ENCODE results near the gene SGPL1.

GRCh38 chr10:70797840-70798239, 17.9 kb upstream of the SGPL1 start:
- TF ChIP-seq CTCF (IDR thresholded peaks at IDR 0.05) (no peak), POLR2A (IDR thresholded peaks at IDR 0.05) (no peak)
